SKM-1 treated with dmso at 0.1 percent for 144 hours (cell line): ENCODE measurements around the gene SMIM41.

Source experiments
- DNase-seq: peaks from one replicate; lab custom pipeline; 2025; ENCODE audit not compliant: unreplicated experiment; lab: John Stamatoyannopoulos, UW

The SMIM41 gene

GRCh38 chr12:52063082-52063924 is 16.2 kb upstream of the SMIM41 start:
- no peak for DNase-seq

DNA sequence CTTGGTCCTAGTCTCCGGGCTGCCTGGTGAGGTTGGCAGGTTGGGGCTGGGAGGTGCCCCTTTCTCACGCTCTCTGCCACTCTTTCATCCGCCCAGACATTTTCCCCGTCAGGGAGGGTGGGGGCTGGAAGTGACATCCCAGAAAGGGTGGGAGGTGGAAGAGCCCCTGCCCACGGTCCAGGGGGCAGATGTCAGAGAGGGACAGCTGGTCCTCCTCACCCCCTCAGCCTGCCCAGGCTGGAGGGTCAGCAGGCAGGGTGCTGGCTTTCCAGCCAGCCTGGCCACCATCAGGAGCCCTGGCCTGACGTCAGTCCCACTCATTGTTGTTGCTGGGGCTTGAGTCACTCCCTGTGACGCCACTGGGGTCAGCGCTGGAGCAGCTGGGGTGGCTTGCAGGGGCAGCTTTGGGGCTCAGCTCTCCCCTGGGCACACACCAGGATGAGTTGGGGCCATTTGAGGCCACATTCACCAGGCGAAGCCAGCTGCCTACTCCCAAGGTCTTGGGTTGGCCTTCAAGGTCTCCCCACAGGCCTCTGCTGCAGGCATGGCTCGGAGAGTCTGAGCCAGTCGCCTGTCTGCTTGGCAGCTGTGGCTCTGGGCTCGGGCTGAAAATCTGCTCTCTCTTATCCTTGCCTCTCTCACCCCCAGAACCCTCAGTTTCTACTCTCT is 15.4 kb upstream of the SMIM41 start:
- no peak for DNase-seq

- DNase-seq: no peak
These were observed 13.0 kb upstream of the SMIM41 start for GRCh38 chr12:52066346-52067080.

DNA sequence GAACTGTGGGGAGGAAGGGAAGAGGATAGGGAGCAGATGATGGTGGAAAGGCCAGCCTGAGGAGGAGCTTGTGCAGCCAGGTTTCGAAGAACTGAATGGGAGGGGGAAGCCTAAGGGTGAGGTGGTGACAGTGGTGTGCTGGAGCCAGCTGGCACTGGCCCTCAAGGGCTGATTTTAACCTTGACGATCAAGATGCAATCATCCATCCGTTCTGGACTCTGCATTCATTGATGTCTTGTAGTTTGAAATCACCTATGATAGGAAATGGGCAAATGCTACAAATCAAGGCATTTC is 12.5 kb upstream of the SMIM41 start:
- DNase-seq: no peak

GRCh38 chr12:52069327-52070184 is 9.9 kb upstream of the SMIM41 start, which contains the start of gene ATG101:
ATG101 (plus strand) TSS chr12:52069978; CDS start chr12:52073651, 3,673 bp downstream.
- peak; percentile 58 for DNase-seq

DNA sequence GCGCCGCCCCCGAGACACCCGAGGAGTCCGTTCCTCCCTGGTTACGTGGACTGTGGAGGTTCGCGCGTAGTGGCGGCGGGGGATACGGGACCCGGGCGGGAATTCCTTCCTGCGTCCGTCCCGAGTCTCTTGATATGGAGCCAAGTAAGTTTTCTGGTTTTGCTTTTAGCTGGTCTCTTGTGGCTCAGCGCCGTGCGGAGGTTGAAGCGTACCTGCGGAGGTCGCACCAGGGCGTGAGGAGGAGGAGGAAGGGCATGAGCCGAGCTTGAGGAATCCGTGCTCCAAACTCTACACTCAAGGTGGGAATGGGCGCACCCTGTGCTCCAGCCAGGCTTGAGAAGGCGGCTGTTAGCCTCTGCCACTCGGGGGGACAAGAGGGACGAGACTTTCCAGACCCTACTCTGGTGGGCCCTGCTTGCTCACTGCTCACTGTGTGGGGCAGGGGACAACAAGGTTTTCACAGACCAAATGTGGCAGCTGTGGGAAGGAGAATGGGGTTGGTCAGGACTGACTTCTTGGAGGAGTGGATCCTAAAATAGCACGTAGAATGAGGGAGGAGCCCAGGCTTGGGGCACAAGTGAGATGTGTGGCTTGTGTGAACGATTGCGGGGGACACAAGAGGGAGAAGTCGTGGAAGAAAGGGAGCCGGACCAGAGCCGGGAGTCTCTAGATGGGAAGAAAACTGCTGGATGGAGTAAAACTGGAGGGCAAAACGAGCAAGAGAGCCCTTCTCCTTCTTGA is 9.1 kb upstream of the SMIM41 start:
- DNase-seq: no peak

DNA sequence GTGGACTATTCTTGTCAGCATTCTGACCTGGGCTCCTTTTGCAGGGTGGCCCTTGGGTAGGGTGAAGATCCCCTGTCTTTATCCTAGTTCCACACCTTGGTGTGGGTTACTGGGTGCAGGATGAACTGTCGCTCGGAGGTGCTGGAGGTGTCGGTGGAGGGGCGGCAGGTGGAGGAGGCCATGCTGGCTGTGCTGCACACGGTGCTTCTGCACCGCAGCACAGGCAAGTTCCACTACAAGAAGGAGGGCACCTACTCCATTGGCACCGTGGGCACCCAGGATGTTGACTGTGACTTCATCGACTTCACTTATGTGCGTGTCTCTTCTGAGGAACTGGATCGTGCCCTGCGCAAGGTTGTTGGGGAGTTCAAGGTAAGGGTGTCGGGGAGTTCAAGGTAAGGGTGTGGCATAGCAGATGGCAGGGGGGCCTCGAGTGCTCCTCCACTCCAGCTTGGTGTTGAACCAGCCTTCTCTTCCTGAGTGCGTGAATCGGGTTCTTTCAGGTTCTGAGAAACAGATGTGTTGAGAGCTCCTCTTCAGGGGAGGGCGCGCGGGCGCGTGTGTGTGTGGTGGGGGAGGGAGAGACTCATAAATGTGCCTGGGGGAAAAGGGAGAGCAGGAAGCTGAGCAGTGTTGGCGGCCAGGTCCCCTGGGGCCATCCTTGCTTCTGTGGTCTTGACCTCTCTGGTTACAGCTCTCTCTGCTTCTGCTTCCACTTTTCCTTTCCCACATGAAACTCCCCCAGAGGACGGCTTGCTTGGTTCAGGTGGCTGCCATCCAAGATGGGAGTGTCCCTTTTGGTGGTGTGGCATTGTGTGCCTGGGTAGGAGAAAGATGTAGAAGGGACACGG is 5.7 kb upstream of the SMIM41 start:
- DNase-seq: peak; percentile 21

GRCh38 chr12:52074971-52075724 is 4.4 kb upstream of the SMIM41 start:
- DNase-seq: no peak

- DNase-seq: no peak
These were observed 2.7 kb upstream of the SMIM41 start for GRCh38 chr12:52076811-52077210.

DNA sequence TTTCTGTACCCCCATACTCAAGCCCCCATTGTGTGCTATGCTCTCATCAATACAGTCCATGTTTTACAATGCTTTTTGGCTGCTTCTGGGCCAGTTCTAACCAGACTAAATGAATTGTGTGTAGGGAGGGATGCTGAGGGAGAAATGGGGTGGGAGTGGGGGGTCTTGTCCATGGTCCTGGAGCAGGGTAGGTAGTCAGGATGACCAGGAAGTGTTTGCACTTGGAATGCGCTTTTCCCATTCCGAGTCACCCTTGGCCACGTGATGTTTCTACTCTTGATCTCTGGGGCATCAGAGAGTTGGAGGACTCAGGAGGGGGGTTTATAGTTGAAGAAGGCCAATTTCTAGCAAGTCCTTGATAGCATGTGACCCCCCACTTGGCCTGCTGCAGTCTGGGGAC is 1.2 kb upstream of the SMIM41 start:
- DNase-seq: no peak

GRCh38 chr12:52080403-52081251 is 1.1 kb downstream of the SMIM41 start:
- no peak for DNase-seq

DNA sequence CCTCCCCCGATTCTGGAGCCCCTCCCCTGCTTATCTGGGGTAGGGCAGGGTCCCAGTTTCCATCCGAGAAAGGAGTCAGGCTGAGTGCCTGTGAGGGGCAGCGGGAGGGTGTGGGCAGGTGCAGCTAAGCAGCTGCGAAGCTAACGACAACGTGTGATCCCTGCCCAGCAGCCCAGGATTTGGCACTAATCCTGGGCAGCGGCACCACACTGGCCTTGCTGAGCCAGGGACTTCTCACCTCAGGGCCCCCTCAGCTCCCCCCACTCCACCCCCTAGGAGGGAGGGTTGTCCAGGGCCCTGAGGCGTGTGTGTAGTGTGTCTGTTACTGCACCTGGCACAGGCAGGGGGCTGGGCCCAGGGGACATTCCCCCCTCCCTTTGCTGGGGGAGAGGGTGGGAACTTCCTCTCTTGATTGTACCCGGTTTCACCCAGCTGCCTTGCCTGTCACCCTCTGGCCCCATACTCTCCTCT is 1.8 kb downstream of the SMIM41 start:
- no peak for DNase-seq

DNA sequence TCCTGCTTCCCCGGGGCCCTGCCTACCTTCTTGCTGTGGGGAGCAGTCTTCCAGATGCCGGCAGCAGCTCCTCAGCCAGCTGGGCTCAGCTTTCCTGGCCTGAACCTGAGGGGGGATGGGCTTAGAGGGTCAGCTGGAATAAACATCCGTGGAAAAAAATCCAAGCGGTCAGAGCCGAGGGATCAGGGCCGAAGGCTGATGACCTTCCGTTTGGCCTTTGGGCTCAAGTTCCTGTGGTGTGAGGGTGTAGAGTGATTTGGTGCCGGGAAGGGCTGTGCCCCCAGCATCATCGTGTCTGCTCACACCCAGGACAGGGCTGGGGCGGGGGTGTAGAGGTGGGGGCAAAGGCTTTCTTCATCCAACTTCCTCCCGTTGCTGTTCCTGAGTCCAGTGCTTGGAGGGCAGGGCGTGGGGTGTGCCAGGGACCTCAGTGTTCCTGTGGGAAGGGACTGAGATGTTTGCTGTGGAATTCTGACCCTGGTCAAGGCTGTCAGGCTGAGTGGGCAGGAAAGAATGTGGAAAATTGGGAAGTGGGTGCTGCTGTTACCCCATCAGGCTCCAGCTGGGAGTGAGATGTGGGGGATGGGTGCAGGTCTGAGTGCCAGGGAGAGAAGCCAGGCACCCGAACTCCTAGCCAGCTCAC is 2.6 kb downstream of the SMIM41 start:
- no peak for DNase-seq

GRCh38 chr12:52082669-52082987 is 3.1 kb downstream of the SMIM41 start:
- no peak for DNase-seq

- no peak for DNase-seq
These were observed 3.6 kb downstream of the SMIM41 start for GRCh38 chr12:52082988-52083637.

DNA sequence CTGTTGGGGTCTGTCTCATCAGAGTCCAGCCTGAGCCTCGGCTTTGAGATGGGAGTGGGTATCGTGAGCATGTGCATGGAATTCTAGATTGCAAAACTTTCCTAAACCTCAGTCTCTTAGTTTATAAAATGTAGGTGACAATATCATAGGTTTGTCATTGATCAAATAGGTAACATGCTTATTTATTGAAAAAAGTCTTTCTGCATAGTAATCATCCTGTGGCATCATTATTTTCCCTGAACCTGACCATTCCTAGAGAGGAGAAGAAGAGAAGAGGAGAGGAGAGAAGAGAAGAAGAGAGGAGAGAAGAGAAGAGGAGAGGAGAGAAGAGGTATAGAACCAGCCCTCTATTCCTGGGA is 4.1 kb downstream of the SMIM41 start:
- DNase-seq: no peak
